Stimulated activated CD8-positive, alpha-beta memory T cell treated with anti-CD3 and anti-CD28 coated beads, Interleukin-15, amount 100 ng/mL, for 4 hours (primary cell): ENCODE results near the gene PMP22.

Experiments used
- DNase-seq, 2 donors: peaks; one replicate each; pipeline ENCODE4 v3.0.0-alpha.2; 2020; ENCODE audit warnings: low read depth in 2 of 2

PMP22 gene

GRCh38 chr17:15265131-15265530, at the start of gene PMP22:
TSS of gene PMP22 (minus strand) at chr17:15265326. CDS start at chr17:15260727, 4,599 bp downstream.
- DNase-seq: no peak

- no peak for DNase-seq
Measured at GRCh38 chr17:15311996-15312395, 46.9 kb upstream of the PMP22 start.

- DNase-seq: no peak
Measured at GRCh38 chr17:15309793-15310192, 44.7 kb upstream of the PMP22 start.

- DNase-seq: no peak
Measured at GRCh38 chr17:15309236-15309635, 44.1 kb upstream of the PMP22 start.

GRCh38 chr17:15308758-15309157, 43.6 kb upstream of the PMP22 start:
- DNase-seq: no peak

GRCh38 chr17:15307710-15308111, 42.6 kb upstream of the PMP22 start:
- no peak for DNase-seq

GRCh38 chr17:15303851-15304250, 38.7 kb upstream of the PMP22 start:
- DNase-seq: no peak

GRCh38 chr17:15303268-15303667, 38.1 kb upstream of the PMP22 start:
- DNase-seq: no peak

- no peak for DNase-seq
Measured at GRCh38 chr17:15301845-15302244, 36.7 kb upstream of the PMP22 start.

GRCh38 chr17:15298176-15298575, 33.0 kb upstream of the PMP22 start:
- no peak for DNase-seq

- no peak for DNase-seq
Measured at GRCh38 chr17:15293558-15293957, 28.4 kb upstream of the PMP22 start.

- no peak for DNase-seq
Measured at GRCh38 chr17:15291674-15292361, 26.7 kb upstream of the PMP22 start.

GRCh38 chr17:15290605-15291004, 25.5 kb upstream of the PMP22 start:
- no peak for DNase-seq

GRCh38 chr17:15289285-15290183, 24.4 kb upstream of the PMP22 start:
- no peak for DNase-seq

- DNase-seq: no peak
Measured at GRCh38 chr17:15288859-15289258, 23.7 kb upstream of the PMP22 start.

GRCh38 chr17:15287538-15288267, 22.6 kb upstream of the PMP22 start:
- DNase-seq: no peak

GRCh38 chr17:15285466-15285865, 20.3 kb upstream of the PMP22 start:
- no peak for DNase-seq

GRCh38 chr17:15284537-15284936, 19.4 kb upstream of the PMP22 start:
- no peak for DNase-seq

GRCh38 chr17:15284107-15284506, 19.0 kb upstream of the PMP22 start:
- DNase-seq: no peak

GRCh38 chr17:15281909-15282308, 16.8 kb upstream of the PMP22 start:
- DNase-seq: no peak

GRCh38 chr17:15278924-15279477, 13.9 kb upstream of the PMP22 start:
- DNase-seq: no peak

- DNase-seq: no peak
Measured at GRCh38 chr17:15278380-15278779, 13.3 kb upstream of the PMP22 start.
